ENCODE measurements around the gene NGLY1. TPM values are rescaled to one million over a fixed set of nuclear protein-coding genes. Genes with fewer than 3 reads are reported as not detected.

The NGLY1 gene
- total and polyA plus RNA-seq, 2 of the 8 experiments (the other 6 are each of a cell fraction or from before 2014, with no cell fraction given): 3.1 to 24.8 TPM

DNA sequence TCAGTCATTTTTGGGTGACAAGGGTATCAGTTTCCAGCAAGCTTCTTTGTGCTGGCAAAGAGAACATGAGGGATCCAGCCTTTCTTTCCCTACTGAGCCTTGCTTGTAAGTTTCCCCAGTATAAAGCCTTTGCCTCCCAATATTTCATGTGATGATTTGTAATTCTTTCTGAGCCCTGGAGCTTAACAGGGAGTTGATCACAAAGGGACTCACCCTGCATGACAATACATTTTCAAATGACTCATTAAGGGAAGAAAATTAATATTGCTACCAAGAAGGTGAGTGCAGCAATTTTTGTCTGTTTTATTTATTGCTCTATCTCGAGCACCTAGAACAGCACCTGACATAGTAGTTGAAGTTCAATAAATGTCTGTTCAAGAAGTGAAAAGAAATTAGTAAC lies 34.4 kb upstream of the NGLY1 start:
- H3K23ac ChIP-seq (ENCODE audit: insufficient read length): no peak overlapping the region
- no peak for FAIRE-seq
- ChIA-PET POLR2A (ENCODE audit: partially characterized antibody) (no interaction called here), CTCF (ENCODE audit: partially characterized antibody) (no interaction called here)
- H3K9ac ChIP-seq (replicated peaks in 1 of 4; ENCODE audit: extremely low read depth in 1 of 4, low read depth in 3 of 4, low read length in 3 of 4): no peak overlapping the region
- H4K8ac ChIP-seq (ENCODE audit: extremely low read depth, insufficient read depth, low read length): no peak overlapping the region
- H2BK5ac ChIP-seq (ENCODE audit: low read depth, low read length): no peak overlapping the region
- H3K4me2 ChIP-seq (ENCODE audit: insufficient read depth in 1 of 2, low read depth in 2 of 2, low read length in 2 of 2): no peak overlapping the region
- TF ChIP-seq JUN (IDR thresholded peaks at IDR 0.05; ENCODE audit: low read depth, low read length) (no peak), GABPA (IDR thresholded peaks at IDR 0.05; ENCODE audit: borderline replicate concordance, insufficient read depth, low read length) (no peak), JUND (IDR thresholded peaks at IDR 0.05; ENCODE audit: low read length) (no peak), BACH1 (IDR thresholded peaks at IDR 0.05; ENCODE audit: low read length) (no peak), SP2 (IDR thresholded peaks at IDR 0.05; ENCODE audit: low read length) (no peak), ZNF274 (IDR thresholded peaks at IDR 0.05; ENCODE audit: borderline replicate concordance, extremely low read depth, low read length) (no peak)
- H2BK15ac ChIP-seq (ENCODE audit: low read length): no peak overlapping the region
- no peak overlapping the region for H3K14ac ChIP-seq (ENCODE audit: insufficient read length)
- H3K4me3 ChIP-seq (ENCODE audit: extremely low read depth in 1 of 4, insufficient read depth in 2 of 4, low read depth in 3 of 4, low read length in 4 of 4): no peak overlapping the region
- no peaks in the 10 kb centered on the region for H3K23me2 ChIP-seq (ENCODE audit: low read depth, low read length)
- H3K18ac ChIP-seq (ENCODE audit: extremely low read depth, low read length): no peak overlapping the region
- H2BK120ac ChIP-seq (replicated peaks; ENCODE audit: low read depth, low read length): no peak overlapping the region
- H3K56ac ChIP-seq (replicated peaks; ENCODE audit: insufficient read length, low read depth, low read length): no peak overlapping the region
- WGBS, 2 experiments (ENCODE audit: extremely low coverage in 1 of 2, insufficient coverage in 1 of 2, insufficient read length in 1 of 2, insufficient replicate concordance in 2 of 2, low coverage in 1 of 2, low lambda C conversion rate in 2 of 2, missing lambda C conversion rate in 1 of 2): 89% methylated on average over 1 of the region's 1 CpG; no CpG with 5 or more reads in 1 of the 2 experiments
- H2BK20ac ChIP-seq (ENCODE audit: low read length): no peak overlapping the region
- H3K36me3 ChIP-seq (ENCODE audit: control insufficient read depth in 2 of 4, insufficient read depth in 4 of 4, low read length in 3 of 4): no peaks in the 10 kb centered on the region
- no peak overlapping the region for H4K5ac ChIP-seq (ENCODE audit: insufficient read length, low read depth, low read length)
- no peaks in the 10 kb centered on the region for H3K27me3 ChIP-seq (replicated peaks in 1 of 4; ENCODE audit: control insufficient read depth in 3 of 4, extremely low read depth in 1 of 4, insufficient read depth in 3 of 4, low read length in 3 of 4)
- H3K4ac ChIP-seq (replicated peaks; ENCODE audit: insufficient read length, low read depth, low read length): no peak overlapping the region
- H4K20me1 ChIP-seq (replicated peaks in 1 of 2; ENCODE audit: control insufficient read depth in 1 of 2, insufficient read depth in 2 of 2, low read length in 2 of 2): no peaks in the 10 kb centered on the region
- no peak overlapping the region for H2AK5ac ChIP-seq (ENCODE audit: low read depth, low read length)
- no peak overlapping the region for H3K27ac ChIP-seq (ENCODE audit: low read depth, low read length)
- no peak overlapping the region for H2BK12ac ChIP-seq (ENCODE audit: low read depth, low read length)
- H3K4me1 ChIP-seq (replicated peaks in 1 of 4; ENCODE audit: control insufficient read depth in 3 of 4, insufficient read depth in 4 of 4, low read length in 3 of 4): peaks cover 0 to 9% (median 4%) of the 10 kb centered on the region in 4 experiments; a peak in 4 of 7 replicates
- H4K91ac ChIP-seq (replicated peaks; ENCODE audit: insufficient read length, low read length): no peak overlapping the region
- 0 out of 4 replicates have a peak, but pooled peaks cover 0 to 2% of the 10 kb centered on the region in 2 experiments for H3K9me3 ChIP-seq (ENCODE audit: insufficient read depth in 2 of 2, low read depth in 1 of 2, low read length in 1 of 2)
- H2AFZ ChIP-seq (ENCODE audit: low read length): no peak overlapping the region
- H3K79me1 ChIP-seq (ENCODE audit: low read depth, low read length): no peaks in the 10 kb centered on the region
- no peaks in the 10 kb centered on the region for H3K79me2 ChIP-seq (ENCODE audit: control insufficient read depth in 1 of 2, insufficient read depth in 2 of 2, low read length in 2 of 2)
- DNase-seq (ENCODE audit: low read depth in 1 of 2, low spot score in 2 of 2): no peak
